Panc1 (cell line): ENCODE measurements around the gene CCNI. TPM values are rescaled to one million over a fixed set of nuclear protein-coding genes. Genes with fewer than 3 reads are reported as not detected.

Experiments used
- ATAC-seq: fragments of 200-7000 bp; cut with Tn5 transposase; 2 replicates; pipeline ENCODE4 v1.9.1; 2020; ENCODE audit warnings: mild to moderate bottlenecking, moderate library complexity
- BruUV-seq: library from RNA; stranded (reverse); fragments of 400-500 nt; replicated peaks from 2 replicates; lab custom pipeline; 2021; lab: Mats Ljungman, UMichigan
- CTCF ChIA-PET: fragments of 300-600 bp; sonication (Branson Sonifier 250); formaldehyde crosslinking; loops from one replicate; lab custom pipeline; 2022; ENCODE audit warnings: antibody characterized with exemption; lab: Charles Lee
- POLR2A ChIA-PET: fragments of 300-600 bp; sonication (Branson Sonifier 250); formaldehyde crosslinking; loops from one replicate; lab custom pipeline; 2022; ENCODE audit warnings: antibody characterized with exemption; lab: Charles Lee
- DNase-seq: peaks from one replicate; pipeline ENCODE4 v3.0.0-alpha.2; 2010; ENCODE audit warnings: low read depth, low spot score
- H3K27ac ChIP-seq: 2 replicates; pipeline ENCODE4 v1.5.1; 2011; ENCODE audit warnings: mild to moderate bottlenecking, low read length, inconsistent platforms
- H3K27me3 ChIP-seq: fragments of 200-500 bp; sonication (Bioruptor generic); 2 replicates; pipeline ENCODE4 v1.6.0; 2014; ENCODE audit warnings: low read length, inconsistent platforms; ENCODE audit not compliant: control insufficient read depth, insufficient read depth
- H3K36me3 ChIP-seq: fragments of 200-500 bp; sonication (Bioruptor generic); 2 replicates; pipeline ENCODE4 v1.5.1; 2014; ENCODE audit warnings: inconsistent platforms, mild to moderate bottlenecking, low read length, moderate library complexity; ENCODE audit not compliant: control insufficient read depth, insufficient read depth
- H3K4me1 ChIP-seq: 2 replicates; pipeline ENCODE4 v1.5.1; 2011; ENCODE audit warnings: inconsistent platforms, mild to moderate bottlenecking, low read length, moderate library complexity; ENCODE audit not compliant: control insufficient read depth, insufficient read depth
- H3K4me3 ChIP-seq, 2 experiments: 2 replicates each; pipeline ENCODE4 v1.5.1; 2011 to 2012; ENCODE audit warnings: low read depth in 2 of 2, low read length in 2 of 2, mild to moderate bottlenecking in 2 of 2, inconsistent platforms in 1 of 2, moderate library complexity in 1 of 2
- H3K9me3 ChIP-seq: fragments of 200-500 bp; sonication (Bioruptor generic); 2 replicates; pipeline ENCODE4 v1.5.1; 2014; ENCODE audit warnings: low read depth, mild to moderate bottlenecking, inconsistent platforms, low read length, moderate library complexity; ENCODE audit not compliant: control insufficient read depth, insufficient read depth
- POLR2AphosphoS5 ChIP-seq: IDR thresholded peaks from 2 replicates; pipeline ENCODE4 v1.6.1; 2012; ENCODE audit warnings: mild to moderate bottlenecking, low read depth, low read length, moderate library complexity
- SIN3A ChIP-seq: IDR thresholded peaks from 2 replicates; pipeline ENCODE4 v1.6.1; 2012; ENCODE audit warnings: low read depth, mild to moderate bottlenecking, low read length, moderate library complexity, borderline replicate concordance; ENCODE audit not compliant: insufficient read depth
- TCF7L2 ChIP-seq: IDR thresholded peaks from 2 replicates; pipeline ENCODE4 v1.6.1; 2011; ENCODE audit warnings: mild to moderate bottlenecking, low read depth, low read length, inconsistent platforms
- in situ Hi-C: cut with HindIII; loops from 2 replicates; pipeline ENCODE4 v1.10.0; 2016; ENCODE audit warnings: low sequenced_read_pairs, low pct_unique_long_range_greater_than_20kb
- intact Hi-C: fragments of 100-400 bp; cut with micrococcal nuclease; formaldehyde crosslinking; loops from one replicate; pipeline ENCODE4 v1.10.0; 2022; ENCODE audit not compliant: unreplicated experiment
- total RNA-seq: library from RNA; stranded (reverse); gene quantifications from one replicate; pipeline ENCODE4 v1.2.1, GENCODE V29; 2021; ENCODE audit not compliant: unreplicated experiment
- TF ChIP-seq, protein P1 (sequence below): fragments of 450-650 bp; IDR thresholded peaks from 2 replicates; pipeline ENCODE4 v1.5.1; 2017; ENCODE audit warnings: mild to moderate bottlenecking
- TF ChIP-seq, protein P2 (sequence below), 2 experiments: IDR thresholded peaks; 2 replicates each; pipeline ENCODE4 v1.6.1; 2011 to 2012; ENCODE audit warnings: low read depth in 2 of 2, control low read depth in 1 of 2, low read length in 1 of 2, mild to moderate bottlenecking in 1 of 2, moderate library complexity in 1 of 2; ENCODE audit not compliant: insufficient read depth in 1 of 2

The CCNI gene
- total RNA-seq, 1 experiment from 2014 or later = 125 TPM

DNA sequence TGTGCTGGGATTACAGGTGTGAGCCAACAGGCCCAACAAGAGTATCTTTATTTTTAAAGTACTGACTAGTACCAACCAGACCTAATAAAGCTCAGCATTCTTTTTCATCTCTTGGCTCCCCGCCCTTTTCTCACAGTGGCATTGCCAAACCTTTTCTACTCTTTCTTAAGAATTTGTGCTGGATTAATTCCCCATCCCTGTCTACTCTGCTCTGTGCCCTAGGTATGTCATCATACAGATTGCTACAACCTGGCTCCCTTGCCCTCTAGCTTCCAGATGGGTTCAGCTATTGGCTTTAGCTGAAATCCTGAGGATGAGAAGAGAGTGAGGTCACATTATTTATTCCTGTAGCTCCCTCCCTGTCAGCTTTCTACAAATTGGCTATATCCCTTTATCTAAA lies 34.9 kb upstream of the CCNI start:
- CTCF ChIA-PET = no interaction called here
- Histone ChIP-seq H3K9me3 (no peaks in the 10 kb centered on the region), H3K4me3 (no peak overlapping the region), H3K27ac (no peak overlapping the region), H3K36me3 (no peaks in the 10 kb centered on the region), H3K27me3 (no peaks in the 10 kb centered on the region), H3K4me1 (no peaks in the 10 kb centered on the region)
- POLR2A ChIA-PET = no interaction called here
- TF ChIP-seq, protein P1, sequence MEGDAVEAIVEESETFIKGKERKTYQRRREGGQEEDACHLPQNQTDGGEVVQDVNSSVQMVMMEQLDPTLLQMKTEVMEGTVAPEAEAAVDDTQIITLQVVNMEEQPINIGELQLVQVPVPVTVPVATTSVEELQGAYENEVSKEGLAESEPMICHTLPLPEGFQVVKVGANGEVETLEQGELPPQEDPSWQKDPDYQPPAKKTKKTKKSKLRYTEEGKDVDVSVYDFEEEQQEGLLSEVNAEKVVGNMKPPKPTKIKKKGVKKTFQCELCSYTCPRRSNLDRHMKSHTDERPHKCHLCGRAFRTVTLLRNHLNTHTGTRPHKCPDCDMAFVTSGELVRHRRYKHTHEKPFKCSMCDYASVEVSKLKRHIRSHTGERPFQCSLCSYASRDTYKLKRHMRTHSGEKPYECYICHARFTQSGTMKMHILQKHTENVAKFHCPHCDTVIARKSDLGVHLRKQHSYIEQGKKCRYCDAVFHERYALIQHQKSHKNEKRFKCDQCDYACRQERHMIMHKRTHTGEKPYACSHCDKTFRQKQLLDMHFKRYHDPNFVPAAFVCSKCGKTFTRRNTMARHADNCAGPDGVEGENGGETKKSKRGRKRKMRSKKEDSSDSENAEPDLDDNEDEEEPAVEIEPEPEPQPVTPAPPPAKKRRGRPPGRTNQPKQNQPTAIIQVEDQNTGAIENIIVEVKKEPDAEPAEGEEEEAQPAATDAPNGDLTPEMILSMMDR = no peak
- TF ChIP-seq, protein P2, sequence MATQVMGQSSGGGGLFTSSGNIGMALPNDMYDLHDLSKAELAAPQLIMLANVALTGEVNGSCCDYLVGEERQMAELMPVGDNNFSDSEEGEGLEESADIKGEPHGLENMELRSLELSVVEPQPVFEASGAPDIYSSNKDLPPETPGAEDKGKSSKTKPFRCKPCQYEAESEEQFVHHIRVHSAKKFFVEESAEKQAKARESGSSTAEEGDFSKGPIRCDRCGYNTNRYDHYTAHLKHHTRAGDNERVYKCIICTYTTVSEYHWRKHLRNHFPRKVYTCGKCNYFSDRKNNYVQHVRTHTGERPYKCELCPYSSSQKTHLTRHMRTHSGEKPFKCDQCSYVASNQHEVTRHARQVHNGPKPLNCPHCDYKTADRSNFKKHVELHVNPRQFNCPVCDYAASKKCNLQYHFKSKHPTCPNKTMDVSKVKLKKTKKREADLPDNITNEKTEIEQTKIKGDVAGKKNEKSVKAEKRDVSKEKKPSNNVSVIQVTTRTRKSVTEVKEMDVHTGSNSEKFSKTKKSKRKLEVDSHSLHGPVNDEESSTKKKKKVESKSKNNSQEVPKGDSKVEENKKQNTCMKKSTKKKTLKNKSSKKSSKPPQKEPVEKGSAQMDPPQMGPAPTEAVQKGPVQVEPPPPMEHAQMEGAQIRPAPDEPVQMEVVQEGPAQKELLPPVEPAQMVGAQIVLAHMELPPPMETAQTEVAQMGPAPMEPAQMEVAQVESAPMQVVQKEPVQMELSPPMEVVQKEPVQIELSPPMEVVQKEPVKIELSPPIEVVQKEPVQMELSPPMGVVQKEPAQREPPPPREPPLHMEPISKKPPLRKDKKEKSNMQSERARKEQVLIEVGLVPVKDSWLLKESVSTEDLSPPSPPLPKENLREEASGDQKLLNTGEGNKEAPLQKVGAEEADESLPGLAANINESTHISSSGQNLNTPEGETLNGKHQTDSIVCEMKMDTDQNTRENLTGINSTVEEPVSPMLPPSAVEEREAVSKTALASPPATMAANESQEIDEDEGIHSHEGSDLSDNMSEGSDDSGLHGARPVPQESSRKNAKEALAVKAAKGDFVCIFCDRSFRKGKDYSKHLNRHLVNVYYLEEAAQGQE (IDR thresholded peaks at IDR 0.05; ENCODE audit: insufficient read depth in 1 of 2, low read depth in 2 of 2, low read length in 1 of 2) = no peak
- TF ChIP-seq SIN3A (no peak), POLR2AphosphoS5 (no peak), TCF7L2 (no peak)
- DNase-seq = no peak
- no peak for ATAC-seq
- in situ Hi-C loops = no loop called here
- no TSS peak for BruUV-seq
- intact Hi-C loops = no loop called here

DNA sequence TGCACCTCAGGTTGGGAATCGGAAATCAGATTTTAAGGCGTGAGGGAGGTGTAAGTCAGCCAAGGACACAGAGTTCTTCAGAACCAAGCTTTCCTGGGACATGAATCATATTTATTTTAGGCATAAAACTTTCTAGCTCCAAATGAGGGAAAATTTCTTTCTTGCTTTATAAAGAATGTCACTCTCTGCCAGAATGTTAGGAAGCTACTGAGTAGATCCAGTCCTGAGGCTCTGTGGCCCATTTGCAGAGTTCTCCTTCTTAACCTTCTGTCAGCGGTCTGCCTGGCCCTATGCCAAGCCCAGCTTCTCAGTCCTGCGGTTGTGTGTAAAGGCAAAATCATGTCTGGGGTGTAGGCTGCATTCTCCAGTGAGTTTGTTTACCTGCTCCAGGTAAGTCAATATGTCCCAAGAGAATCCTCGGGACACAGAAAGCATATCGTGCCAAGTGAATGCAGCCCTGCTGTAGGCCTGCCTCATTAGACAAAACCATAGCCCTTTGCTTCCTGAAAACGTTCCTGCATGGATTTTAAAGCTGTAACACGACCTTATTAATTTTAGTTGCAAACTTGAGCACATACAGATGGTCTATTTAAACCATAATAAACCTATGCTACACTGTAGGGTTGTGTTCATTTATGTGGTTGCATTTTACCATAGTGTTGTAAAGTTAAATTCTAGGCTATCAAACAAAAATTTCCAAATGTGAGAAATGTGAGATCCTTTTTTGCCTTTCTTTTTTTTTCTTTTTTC lies 29.2 kb upstream of the CCNI start:
- H3K9me3 ChIP-seq = no peaks in the 10 kb centered on the region
- no peaks in the 10 kb centered on the region for H3K27me3 ChIP-seq
- ChIA-PET CTCF (no interaction called here), POLR2A (no interaction called here)
- TF ChIP-seq, protein P2 (IDR thresholded peaks at IDR 0.05; ENCODE audit: insufficient read depth in 1 of 2, low read depth in 2 of 2, low read length in 1 of 2) = no peak
- TF ChIP-seq, protein P1 = no peak
- TF ChIP-seq SIN3A (no peak), POLR2AphosphoS5 (no peak), TCF7L2 (no peak)
- no peak for DNase-seq
- no TSS peak for BruUV-seq
- in situ Hi-C loops (no loop called here), intact Hi-C loops (no loop called here)
- H3K4me1 ChIP-seq = no peaks in the 10 kb centered on the region
- H3K4me3 ChIP-seq = no peak overlapping the region
- H3K36me3 ChIP-seq = no peaks in the 10 kb centered on the region
- ATAC-seq = no peak
- no peak overlapping the region for H3K27ac ChIP-seq
